K562 (cell line): Measurements from ENCODE around the gene MALAT1. TPM values are rescaled to one million over a fixed set of nuclear protein-coding genes. Genes with fewer than 3 reads are reported as not detected.

Experiments
- HLTF ChIP-seq: fragments of 450-650 bp; IDR thresholded peaks from 2 replicates; pipeline ENCODE4 v1.6.1; 2016
- MITF ChIP-seq: IDR thresholded peaks from 2 replicates; pipeline ENCODE4 v1.6.1; 2014; ENCODE audit warnings: antibody characterized with exemption
- MTA2 ChIP-seq: fragments of 450-650 bp; IDR thresholded peaks from 2 replicates; pipeline ENCODE4 v1.6.1; 2016; ENCODE audit warnings: low read depth
- PATZ1 ChIP-seq: fragments of 250-450 bp; sonication (Bioruptor Pico); IDR thresholded peaks from 2 replicates; pipeline ENCODE4 v1.5.0; 2020; ENCODE audit warnings: mild to moderate bottlenecking, borderline replicate concordance
- POLR2B ChIP-seq: fragments of 450-650 bp; IDR thresholded peaks from 2 replicates; pipeline ENCODE4 v1.6.1; 2018; ENCODE audit warnings: low read depth; ENCODE audit not compliant: partially characterized antibody
- PRPF4 ChIP-seq: fragments of 200-400 bp; formaldehyde crosslinking; IDR thresholded peaks from one replicate; pipeline ENCODE4 v1.6.1; 2017; ENCODE audit warnings: low read length, low read depth, mild to moderate bottlenecking; ENCODE audit not compliant: insufficient read depth, poor library complexity, severe bottlenecking
- RB1 ChIP-seq: fragments of 450-650 bp; IDR thresholded peaks from 2 replicates; pipeline ENCODE4 v1.6.1; 2017; ENCODE audit warnings: low read depth, mild to moderate bottlenecking
- SIN3B ChIP-seq: fragments of 450-650 bp; IDR thresholded peaks from 2 replicates; pipeline ENCODE4 v1.6.1; 2017; ENCODE audit warnings: low read depth, mild to moderate bottlenecking, moderate library complexity
- ZBTB11 ChIP-seq, 3 experiments: fragments of 200-800 bp in 1 of 3; fragments of 250-450 bp in 1 of 3; fragments of 450-650 bp in 1 of 3; sonication (Bioruptor Pico) in 1 of 3; sonication (Bioruptor generic) in 1 of 3; formaldehyde crosslinking in 1 of 3; IDR thresholded peaks; 2 replicates each; pipeline versions ENCODE4 v1.6.1 to v1.8.0; 2016 to 2022; ENCODE audit warnings: mild to moderate bottlenecking in 2 of 3, missing genetic modification characterization in 2 of 3, missing compliant biosample characterization in 1 of 3, moderate library complexity in 1 of 3
- ZFP30 ChIP-seq: fragments of 250-450 bp; sonication (Bioruptor Pico); IDR thresholded peaks from 2 replicates; pipeline ENCODE4 v1.8.0; 2022; ENCODE audit warnings: moderate library complexity, mild to moderate bottlenecking, inconsistent platforms, borderline replicate concordance
- ZNF146 ChIP-seq: IDR thresholded peaks from one replicate; pipeline ENCODE4 v1.6.1; 2018; ENCODE audit warnings: missing compliant biosample characterization; ENCODE audit not compliant: unreplicated experiment
- polyA plus RNA-seq, 8 experiments: library from polyadenylated mRNA; depleted of rRNA in 4 of 8; stranded (reverse) in 5 of 8; unstranded in 3 of 8; fragments of >200 nt; fragmentation: Nextera tagmentation in 2 of 8; fragmentation: Illumina TruSeq in 1 of 8; extraction: Ambion mirVana in 2 of 8; extraction: Trizol in 1 of 8; gene quantifications; 2 replicates each; pipeline versions ENCODE4 v1.2.1 to v1.2.3, GENCODE V29; 2011 to 2014; ENCODE audit warnings: inconsistent platforms in 1 of 8, missing spikeins in 1 of 8
- total RNA-seq, 7 experiments: library from RNA; depleted of rRNA in 6 of 7; stranded (reverse); fragments of >200 nt in 6 of 7; fragmentation: Illumina TruSeq in 2 of 7; extraction: Trizol in 2 of 7; gene quantifications; 2 replicates each; pipeline versions ENCODE4 v1.2.1 to v1.2.3, GENCODE V29; 2011 to 2021; ENCODE audit warnings: low replicate concordance in 1 of 7
- TF ChIP-seq, protein P1 (sequence below), 2 experiments: fragments of 150-350 bp in 1 of 2; IDR thresholded peaks; 2 replicates each; pipeline ENCODE4 v1.6.1; 2012 to 2016; ENCODE audit warnings: low read depth in 2 of 2, low read length in 2 of 2, mild to moderate bottlenecking in 1 of 2, moderate library complexity in 1 of 2
- TF ChIP-seq, protein P2 (sequence below): fragments of 250-450 bp; sonication (Bioruptor Pico); IDR thresholded peaks from 2 replicates; pipeline ENCODE4 v1.8.0; 2021; ENCODE audit warnings: mild to moderate bottlenecking, moderate library complexity

The MALAT1 gene
- total and polyA plus RNA-seq, 9 of the 15 experiments (the other 6 are each of a cell fraction or from before 2014, with no cell fraction given): 363 to 8,715 (median 2,351) TPM

GRCh38 chr11:65477149-65477965 lies 21.5 kb upstream of the MALAT1 start (continued):
- peak; percentile 83; the same call in 1 of the 2 replicates for TF ChIP-seq MITF
- TF ChIP-seq, protein P1, sequence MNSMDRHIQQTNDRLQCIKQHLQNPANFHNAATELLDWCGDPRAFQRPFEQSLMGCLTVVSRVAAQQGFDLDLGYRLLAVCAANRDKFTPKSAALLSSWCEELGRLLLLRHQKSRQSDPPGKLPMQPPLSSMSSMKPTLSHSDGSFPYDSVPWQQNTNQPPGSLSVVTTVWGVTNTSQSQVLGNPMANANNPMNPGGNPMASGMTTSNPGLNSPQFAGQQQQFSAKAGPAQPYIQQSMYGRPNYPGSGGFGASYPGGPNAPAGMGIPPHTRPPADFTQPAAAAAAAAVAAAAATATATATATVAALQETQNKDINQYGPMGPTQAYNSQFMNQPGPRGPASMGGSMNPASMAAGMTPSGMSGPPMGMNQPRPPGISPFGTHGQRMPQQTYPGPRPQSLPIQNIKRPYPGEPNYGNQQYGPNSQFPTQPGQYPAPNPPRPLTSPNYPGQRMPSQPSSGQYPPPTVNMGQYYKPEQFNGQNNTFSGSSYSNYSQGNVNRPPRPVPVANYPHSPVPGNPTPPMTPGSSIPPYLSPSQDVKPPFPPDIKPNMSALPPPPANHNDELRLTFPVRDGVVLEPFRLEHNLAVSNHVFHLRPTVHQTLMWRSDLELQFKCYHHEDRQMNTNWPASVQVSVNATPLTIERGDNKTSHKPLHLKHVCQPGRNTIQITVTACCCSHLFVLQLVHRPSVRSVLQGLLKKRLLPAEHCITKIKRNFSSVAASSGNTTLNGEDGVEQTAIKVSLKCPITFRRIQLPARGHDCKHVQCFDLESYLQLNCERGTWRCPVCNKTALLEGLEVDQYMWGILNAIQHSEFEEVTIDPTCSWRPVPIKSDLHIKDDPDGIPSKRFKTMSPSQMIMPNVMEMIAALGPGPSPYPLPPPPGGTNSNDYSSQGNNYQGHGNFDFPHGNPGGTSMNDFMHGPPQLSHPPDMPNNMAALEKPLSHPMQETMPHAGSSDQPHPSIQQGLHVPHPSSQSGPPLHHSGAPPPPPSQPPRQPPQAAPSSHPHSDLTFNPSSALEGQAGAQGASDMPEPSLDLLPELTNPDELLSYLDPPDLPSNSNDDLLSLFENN (IDR thresholded peaks at IDR 0.05; ENCODE audit: low read depth in 2 of 2, low read length in 2 of 2): peak in 1 of 2 experiments; percentile 80; a peak in 2 of 4 replicates
- peak; percentile 88 for TF ChIP-seq POLR2B
- no peak for TF ChIP-seq PATZ1
- TF ChIP-seq ZBTB11 (CRISPR knock-in tag; IDR thresholded peaks at IDR 0.05): peak in 2 of 3 experiments; percentile 54 to 92; a peak in 2 of 6 replicates
- TF ChIP-seq RB1: peak; percentile 92
- peak; percentile 79 for TF ChIP-seq PRPF4
- TF ChIP-seq SIN3B: peak; percentile 75
- TF ChIP-seq, protein P2, sequence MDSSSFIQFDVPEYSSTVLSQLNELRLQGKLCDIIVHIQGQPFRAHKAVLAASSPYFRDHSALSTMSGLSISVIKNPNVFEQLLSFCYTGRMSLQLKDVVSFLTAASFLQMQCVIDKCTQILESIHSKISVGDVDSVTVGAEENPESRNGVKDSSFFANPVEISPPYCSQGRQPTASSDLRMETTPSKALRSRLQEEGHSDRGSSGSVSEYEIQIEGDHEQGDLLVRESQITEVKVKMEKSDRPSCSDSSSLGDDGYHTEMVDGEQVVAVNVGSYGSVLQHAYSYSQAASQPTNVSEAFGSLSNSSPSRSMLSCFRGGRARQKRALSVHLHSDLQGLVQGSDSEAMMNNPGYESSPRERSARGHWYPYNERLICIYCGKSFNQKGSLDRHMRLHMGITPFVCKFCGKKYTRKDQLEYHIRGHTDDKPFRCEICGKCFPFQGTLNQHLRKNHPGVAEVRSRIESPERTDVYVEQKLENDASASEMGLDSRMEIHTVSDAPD (CRISPR knock-in tag): no peak
- TF ChIP-seq ZNF146 (CRISPR knock-in tag): peak; percentile 8
- TF ChIP-seq ZFP30 (CRISPR knock-in tag): no peak
- no peak for TF ChIP-seq MTA2
- peak; percentile 81 for TF ChIP-seq HLTF
